PFSK-1 (cell line): ENCODE data around the gene SHROOM1.

Source experiments
- POLR2AphosphoS5 ChIP-seq: IDR thresholded peaks from 2 replicates; pipeline ENCODE4 v1.6.1; 2012; ENCODE audit warnings: low read depth, mild to moderate bottlenecking, control low read depth, low read length, moderate library complexity
- SIN3A ChIP-seq: IDR thresholded peaks from 2 replicates; pipeline ENCODE4 v1.6.1; 2012; ENCODE audit warnings: mild to moderate bottlenecking, low read length, moderate library complexity, borderline replicate concordance; ENCODE audit not compliant: insufficient read depth
- TAF1 ChIP-seq: IDR thresholded peaks from 2 replicates; pipeline ENCODE4 v1.6.1; 2012; ENCODE audit warnings: low read length, control low read depth, borderline replicate concordance; ENCODE audit not compliant: insufficient read depth
- TF ChIP-seq, protein P1 (sequence below), 2 experiments: IDR thresholded peaks; 2 replicates each; pipeline versions ENCODE4 v1.6.1 to v1.8.0; 2011 to 2012; ENCODE audit warnings: low read depth in 2 of 2, low read length in 2 of 2, control low read depth in 1 of 2, inconsistent platforms in 1 of 2, mild to moderate bottlenecking in 1 of 2, moderate library complexity in 1 of 2; ENCODE audit not compliant: insufficient read depth in 1 of 2

- TF ChIP-seq, protein P1, sequence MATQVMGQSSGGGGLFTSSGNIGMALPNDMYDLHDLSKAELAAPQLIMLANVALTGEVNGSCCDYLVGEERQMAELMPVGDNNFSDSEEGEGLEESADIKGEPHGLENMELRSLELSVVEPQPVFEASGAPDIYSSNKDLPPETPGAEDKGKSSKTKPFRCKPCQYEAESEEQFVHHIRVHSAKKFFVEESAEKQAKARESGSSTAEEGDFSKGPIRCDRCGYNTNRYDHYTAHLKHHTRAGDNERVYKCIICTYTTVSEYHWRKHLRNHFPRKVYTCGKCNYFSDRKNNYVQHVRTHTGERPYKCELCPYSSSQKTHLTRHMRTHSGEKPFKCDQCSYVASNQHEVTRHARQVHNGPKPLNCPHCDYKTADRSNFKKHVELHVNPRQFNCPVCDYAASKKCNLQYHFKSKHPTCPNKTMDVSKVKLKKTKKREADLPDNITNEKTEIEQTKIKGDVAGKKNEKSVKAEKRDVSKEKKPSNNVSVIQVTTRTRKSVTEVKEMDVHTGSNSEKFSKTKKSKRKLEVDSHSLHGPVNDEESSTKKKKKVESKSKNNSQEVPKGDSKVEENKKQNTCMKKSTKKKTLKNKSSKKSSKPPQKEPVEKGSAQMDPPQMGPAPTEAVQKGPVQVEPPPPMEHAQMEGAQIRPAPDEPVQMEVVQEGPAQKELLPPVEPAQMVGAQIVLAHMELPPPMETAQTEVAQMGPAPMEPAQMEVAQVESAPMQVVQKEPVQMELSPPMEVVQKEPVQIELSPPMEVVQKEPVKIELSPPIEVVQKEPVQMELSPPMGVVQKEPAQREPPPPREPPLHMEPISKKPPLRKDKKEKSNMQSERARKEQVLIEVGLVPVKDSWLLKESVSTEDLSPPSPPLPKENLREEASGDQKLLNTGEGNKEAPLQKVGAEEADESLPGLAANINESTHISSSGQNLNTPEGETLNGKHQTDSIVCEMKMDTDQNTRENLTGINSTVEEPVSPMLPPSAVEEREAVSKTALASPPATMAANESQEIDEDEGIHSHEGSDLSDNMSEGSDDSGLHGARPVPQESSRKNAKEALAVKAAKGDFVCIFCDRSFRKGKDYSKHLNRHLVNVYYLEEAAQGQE (IDR thresholded peaks at IDR 0.05; ENCODE audit: insufficient read depth in 1 of 2, low read depth in 2 of 2, low read length in 2 of 2): no peak
- no peak for TF ChIP-seq TAF1
- TF ChIP-seq SIN3A: no peak
- no peak for TF ChIP-seq POLR2AphosphoS5
These were observed 11.0 kb downstream of the SHROOM1 start for GRCh38 chr5:132819468-132819867.
